ENCODE data around the gene TGFBR3L. TPM values are rescaled to one million over a fixed set of nuclear protein-coding genes. Genes with fewer than 3 reads are reported as not detected.
A peak's percentile ranks its signal among the peaks of the same experiment; 100 is the strongest.

TGFBR3L gene
- total RNA-seq, 1 experiment from 2014 or later, result 12.5 TPM

DNA sequence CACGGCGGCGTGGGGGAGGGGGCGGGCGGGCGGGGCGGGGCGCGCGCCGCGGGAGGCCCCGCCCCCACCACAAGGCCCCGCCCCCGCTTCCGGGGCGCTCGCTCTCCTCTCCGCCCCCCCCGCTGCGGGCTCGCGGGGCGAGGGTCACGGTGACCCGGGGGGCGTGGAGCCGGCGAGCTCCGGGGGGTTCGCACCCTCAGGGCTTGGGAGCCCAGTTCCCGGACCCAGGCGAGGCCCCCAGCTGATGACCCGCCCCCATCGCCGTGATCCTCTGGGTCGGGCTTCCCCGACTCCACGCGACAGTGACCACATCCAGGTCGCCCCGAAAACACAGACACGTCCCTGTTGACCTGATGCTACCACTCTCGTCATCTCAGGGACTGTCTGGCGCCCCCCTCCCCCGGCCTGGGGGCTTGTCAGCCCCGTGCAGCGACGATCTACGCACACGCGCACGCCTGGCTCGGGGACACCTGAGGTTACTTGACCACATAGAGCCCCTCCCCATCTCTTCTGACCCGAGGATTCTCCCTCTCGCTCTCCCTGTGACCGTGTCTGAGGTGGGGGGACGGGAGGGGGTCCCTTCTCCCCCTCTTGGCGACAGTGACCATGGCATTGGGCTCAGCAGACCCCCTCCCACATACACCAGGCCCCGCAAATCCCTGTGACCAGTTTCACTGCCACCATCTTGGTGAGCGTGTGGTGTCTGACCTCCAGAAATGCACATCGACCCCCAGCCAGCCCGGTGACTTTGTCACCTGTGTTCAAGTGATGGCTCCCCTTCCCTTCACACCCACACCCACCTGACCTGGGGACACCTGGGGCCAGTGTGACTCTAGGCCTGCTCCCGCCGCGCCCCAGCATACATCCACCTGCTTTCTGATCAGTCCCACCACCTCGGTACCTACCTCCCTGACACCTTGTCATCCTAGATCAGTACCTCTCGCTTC lies 10.3 kb upstream of the TGFBR3L start:
- in situ Hi-C loops (cut with HindIII; ENCODE audit: low pct_unique_long_range_greater_than_20kb, low sequenced_read_pairs) (no loop called here), intact Hi-C loops (cut with micrococcal nuclease; ENCODE audit: unreplicated experiment) (no loop called here)
- peak overlapping the region; percentile 84 for H3K27ac ChIP-seq (ENCODE audit: low read length)
- DNase-seq (ENCODE audit: low read depth, low spot score) (no peak), ATAC-seq (peak; percentile 32)
- TF ChIP-seq SIN3A (IDR thresholded peaks at IDR 0.05; ENCODE audit: borderline replicate concordance, insufficient read depth, low read depth, low read length) (no peak; the same call in 1 of the 2 replicates), POLR2AphosphoS5 (IDR thresholded peaks at IDR 0.05; ENCODE audit: low read depth, low read length) (no peak), TCF7L2 (IDR thresholded peaks at IDR 0.05; ENCODE audit: low read depth, low read length) (no peak)
- TF ChIP-seq, protein P1, sequence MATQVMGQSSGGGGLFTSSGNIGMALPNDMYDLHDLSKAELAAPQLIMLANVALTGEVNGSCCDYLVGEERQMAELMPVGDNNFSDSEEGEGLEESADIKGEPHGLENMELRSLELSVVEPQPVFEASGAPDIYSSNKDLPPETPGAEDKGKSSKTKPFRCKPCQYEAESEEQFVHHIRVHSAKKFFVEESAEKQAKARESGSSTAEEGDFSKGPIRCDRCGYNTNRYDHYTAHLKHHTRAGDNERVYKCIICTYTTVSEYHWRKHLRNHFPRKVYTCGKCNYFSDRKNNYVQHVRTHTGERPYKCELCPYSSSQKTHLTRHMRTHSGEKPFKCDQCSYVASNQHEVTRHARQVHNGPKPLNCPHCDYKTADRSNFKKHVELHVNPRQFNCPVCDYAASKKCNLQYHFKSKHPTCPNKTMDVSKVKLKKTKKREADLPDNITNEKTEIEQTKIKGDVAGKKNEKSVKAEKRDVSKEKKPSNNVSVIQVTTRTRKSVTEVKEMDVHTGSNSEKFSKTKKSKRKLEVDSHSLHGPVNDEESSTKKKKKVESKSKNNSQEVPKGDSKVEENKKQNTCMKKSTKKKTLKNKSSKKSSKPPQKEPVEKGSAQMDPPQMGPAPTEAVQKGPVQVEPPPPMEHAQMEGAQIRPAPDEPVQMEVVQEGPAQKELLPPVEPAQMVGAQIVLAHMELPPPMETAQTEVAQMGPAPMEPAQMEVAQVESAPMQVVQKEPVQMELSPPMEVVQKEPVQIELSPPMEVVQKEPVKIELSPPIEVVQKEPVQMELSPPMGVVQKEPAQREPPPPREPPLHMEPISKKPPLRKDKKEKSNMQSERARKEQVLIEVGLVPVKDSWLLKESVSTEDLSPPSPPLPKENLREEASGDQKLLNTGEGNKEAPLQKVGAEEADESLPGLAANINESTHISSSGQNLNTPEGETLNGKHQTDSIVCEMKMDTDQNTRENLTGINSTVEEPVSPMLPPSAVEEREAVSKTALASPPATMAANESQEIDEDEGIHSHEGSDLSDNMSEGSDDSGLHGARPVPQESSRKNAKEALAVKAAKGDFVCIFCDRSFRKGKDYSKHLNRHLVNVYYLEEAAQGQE (IDR thresholded peaks at IDR 0.05; ENCODE audit: insufficient read depth in 1 of 2, low read depth in 2 of 2, low read length in 1 of 2), result no peak
- TF ChIP-seq, protein P2, sequence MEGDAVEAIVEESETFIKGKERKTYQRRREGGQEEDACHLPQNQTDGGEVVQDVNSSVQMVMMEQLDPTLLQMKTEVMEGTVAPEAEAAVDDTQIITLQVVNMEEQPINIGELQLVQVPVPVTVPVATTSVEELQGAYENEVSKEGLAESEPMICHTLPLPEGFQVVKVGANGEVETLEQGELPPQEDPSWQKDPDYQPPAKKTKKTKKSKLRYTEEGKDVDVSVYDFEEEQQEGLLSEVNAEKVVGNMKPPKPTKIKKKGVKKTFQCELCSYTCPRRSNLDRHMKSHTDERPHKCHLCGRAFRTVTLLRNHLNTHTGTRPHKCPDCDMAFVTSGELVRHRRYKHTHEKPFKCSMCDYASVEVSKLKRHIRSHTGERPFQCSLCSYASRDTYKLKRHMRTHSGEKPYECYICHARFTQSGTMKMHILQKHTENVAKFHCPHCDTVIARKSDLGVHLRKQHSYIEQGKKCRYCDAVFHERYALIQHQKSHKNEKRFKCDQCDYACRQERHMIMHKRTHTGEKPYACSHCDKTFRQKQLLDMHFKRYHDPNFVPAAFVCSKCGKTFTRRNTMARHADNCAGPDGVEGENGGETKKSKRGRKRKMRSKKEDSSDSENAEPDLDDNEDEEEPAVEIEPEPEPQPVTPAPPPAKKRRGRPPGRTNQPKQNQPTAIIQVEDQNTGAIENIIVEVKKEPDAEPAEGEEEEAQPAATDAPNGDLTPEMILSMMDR (IDR thresholded peaks at IDR 0.05), result no peak
- no peaks in the 10 kb centered on the region for H3K9me3 ChIP-seq (ENCODE audit: control insufficient read depth, insufficient read depth, low read depth, low read length)
- peak overlapping the region; percentile 80 to 82 for H3K4me3 ChIP-seq (ENCODE audit: low read depth in 2 of 2, low read length in 2 of 2)
- no peaks in the 10 kb centered on the region; the same call in 1 of the 2 replicates for H3K36me3 ChIP-seq (ENCODE audit: control insufficient read depth, insufficient read depth, low read length)
- ChIA-PET POLR2A (no interaction called here), CTCF (no interaction called here)
- H3K4me1 ChIP-seq (ENCODE audit: control insufficient read depth, insufficient read depth, low read length), result peaks cover 6% of the 10 kb centered on the region; the same call in 1 of the 2 replicates
- no peaks in the 10 kb centered on the region for H3K27me3 ChIP-seq (ENCODE audit: control insufficient read depth, insufficient read depth, low read length)
- no TSS peak for BruUV-seq (replicated peaks)

DNA sequence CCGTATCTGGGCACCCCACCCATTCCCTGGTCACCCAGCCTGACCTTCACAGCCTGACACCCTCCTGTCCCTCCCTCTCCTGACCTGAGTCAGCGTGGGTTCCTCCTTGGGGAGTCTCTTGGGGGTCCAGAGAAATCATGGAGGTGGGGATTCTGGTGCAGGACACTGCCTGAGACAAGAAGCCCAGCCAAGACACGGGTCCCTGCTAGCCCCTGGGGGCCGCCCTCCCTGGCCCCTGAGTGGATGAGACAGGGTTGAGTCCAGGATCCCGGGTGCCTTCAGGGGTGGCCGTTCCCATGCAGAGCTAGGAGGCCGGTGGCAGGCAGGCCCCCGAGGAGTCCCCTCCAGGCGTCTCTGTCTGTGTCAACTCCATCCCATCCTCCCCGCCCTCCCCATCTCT lies 9.4 kb upstream of the TGFBR3L start:
- Histone ChIP-seq H3K27me3 (ENCODE audit: control insufficient read depth, insufficient read depth, low read length) (no peaks in the 10 kb centered on the region), H3K4me1 (ENCODE audit: control insufficient read depth, insufficient read depth, low read length) (peaks cover 6% of the 10 kb centered on the region; the same call in 1 of the 2 replicates), H3K27ac (ENCODE audit: low read length) (peak overlapping the region; percentile 84; the same call in 1 of the 2 replicates), H3K36me3 (ENCODE audit: control insufficient read depth, insufficient read depth, low read length) (no peaks in the 10 kb centered on the region; the same call in 1 of the 2 replicates), H3K4me3 (ENCODE audit: low read depth in 2 of 2, low read length in 2 of 2) (peak overlapping the region; percentile 80 to 82), H3K9me3 (ENCODE audit: control insufficient read depth, insufficient read depth, low read depth, low read length) (no peaks in the 10 kb centered on the region)
- ATAC-seq (no peak), DNase-seq (ENCODE audit: low read depth, low spot score) (no peak)
- CTCF ChIA-PET, result no interaction called here
- POLR2A ChIA-PET, result no interaction called here
- TF ChIP-seq, protein P2 (IDR thresholded peaks at IDR 0.05), result no peak
- TF ChIP-seq SIN3A (IDR thresholded peaks at IDR 0.05; ENCODE audit: borderline replicate concordance, insufficient read depth, low read depth, low read length) (no peak), POLR2AphosphoS5 (IDR thresholded peaks at IDR 0.05; ENCODE audit: low read depth, low read length) (no peak), TCF7L2 (IDR thresholded peaks at IDR 0.05; ENCODE audit: low read depth, low read length) (no peak)
- TF ChIP-seq, protein P1 (IDR thresholded peaks at IDR 0.05; ENCODE audit: insufficient read depth in 1 of 2, low read depth in 2 of 2, low read length in 1 of 2), result no peak
- in situ Hi-C loops (cut with HindIII; ENCODE audit: low pct_unique_long_range_greater_than_20kb, low sequenced_read_pairs) (no loop called here), intact Hi-C loops (cut with micrococcal nuclease; ENCODE audit: unreplicated experiment) (no loop called here)
- no TSS peak for BruUV-seq (replicated peaks)

Data from Panc1 (cell line).